ENCODE data around the gene CLDN8. TPM values are rescaled to one million over a fixed set of nuclear protein-coding genes. Genes with fewer than 3 reads are reported as not detected.

The CLDN8 gene
- total RNA-seq, 2 experiments from 2014 or later, result not detected

DNA sequence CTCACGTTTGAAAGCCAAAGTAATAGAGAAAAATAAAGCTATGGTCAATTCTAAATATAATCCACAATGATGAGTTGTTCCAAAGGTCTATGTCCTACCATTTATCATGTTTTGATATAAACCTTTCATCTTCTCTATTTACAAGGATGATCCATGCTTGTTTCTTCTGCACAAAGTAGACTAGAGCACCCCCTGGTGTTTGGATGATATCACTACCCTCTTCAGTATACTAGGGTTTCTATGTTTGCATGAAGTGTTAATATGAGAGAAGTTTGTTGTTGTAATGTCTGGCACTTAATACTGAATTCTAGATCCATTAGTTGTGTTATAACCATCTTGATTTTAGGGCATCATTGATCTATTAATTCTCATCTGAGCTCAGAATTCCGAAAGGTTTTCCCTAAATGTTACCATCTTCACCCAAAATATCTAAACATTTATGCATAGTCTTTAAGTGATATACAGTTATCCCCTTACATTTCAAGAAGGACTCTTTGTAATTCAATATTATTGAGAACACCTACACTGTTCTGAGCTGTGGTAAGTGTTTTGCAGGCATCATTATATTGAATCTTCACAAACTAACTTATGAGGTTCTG lies 21.1 kb downstream of the CLDN8 start:
- H3K4me1 Mint-ChIP-seq (ENCODE audit: low read depth), result no peaks in the 10 kb centered on the region
- no peaks in the 10 kb centered on the region for H3K36me3 ChIP-seq (ENCODE audit: insufficient read depth, low read length)
- no peak overlapping the region for H3K4me3 ChIP-seq (ENCODE audit: low read length)
- no peak overlapping the region for H3K4me3 Mint-ChIP-seq
- POLR2A ChIA-PET, result no interaction called here
- H3K27ac ChIP-seq (ENCODE audit: low read depth in 1 of 2, low read length in 2 of 2), result no peak overlapping the region
- peaks cover 8% of the 10 kb centered on the region for H3K27me3 Mint-ChIP-seq
- H3K4me1 ChIP-seq (ENCODE audit: insufficient read depth, low read length), result no peaks in the 10 kb centered on the region
- TF ChIP-seq, protein P1, sequence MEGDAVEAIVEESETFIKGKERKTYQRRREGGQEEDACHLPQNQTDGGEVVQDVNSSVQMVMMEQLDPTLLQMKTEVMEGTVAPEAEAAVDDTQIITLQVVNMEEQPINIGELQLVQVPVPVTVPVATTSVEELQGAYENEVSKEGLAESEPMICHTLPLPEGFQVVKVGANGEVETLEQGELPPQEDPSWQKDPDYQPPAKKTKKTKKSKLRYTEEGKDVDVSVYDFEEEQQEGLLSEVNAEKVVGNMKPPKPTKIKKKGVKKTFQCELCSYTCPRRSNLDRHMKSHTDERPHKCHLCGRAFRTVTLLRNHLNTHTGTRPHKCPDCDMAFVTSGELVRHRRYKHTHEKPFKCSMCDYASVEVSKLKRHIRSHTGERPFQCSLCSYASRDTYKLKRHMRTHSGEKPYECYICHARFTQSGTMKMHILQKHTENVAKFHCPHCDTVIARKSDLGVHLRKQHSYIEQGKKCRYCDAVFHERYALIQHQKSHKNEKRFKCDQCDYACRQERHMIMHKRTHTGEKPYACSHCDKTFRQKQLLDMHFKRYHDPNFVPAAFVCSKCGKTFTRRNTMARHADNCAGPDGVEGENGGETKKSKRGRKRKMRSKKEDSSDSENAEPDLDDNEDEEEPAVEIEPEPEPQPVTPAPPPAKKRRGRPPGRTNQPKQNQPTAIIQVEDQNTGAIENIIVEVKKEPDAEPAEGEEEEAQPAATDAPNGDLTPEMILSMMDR (IDR thresholded peaks at IDR 0.05), result no peak
- ATAC-seq (ENCODE audit: poor library complexity), result no peak
- no peaks in the 10 kb centered on the region for H3K9me3 Mint-ChIP-seq
- DNase-seq, result no peak
- intact Hi-C loops (cut with DNase I, micrococcal nuclease), result no loop called here
- no peaks in the 10 kb centered on the region for H3K36me3 Mint-ChIP-seq (ENCODE audit: low read depth)
- CTCF ChIA-PET, result no interaction called here
- H3K27me3 ChIP-seq (ENCODE audit: control insufficient read depth in 1 of 2, insufficient read depth in 2 of 2, low read length in 2 of 2), result no peaks in the 10 kb centered on the region
- H3K27ac Mint-ChIP-seq, result no peak overlapping the region
- H3K9me3 ChIP-seq (ENCODE audit: control insufficient read depth in 1 of 2, insufficient read depth in 1 of 2, low read length in 2 of 2), result no peaks in the 10 kb centered on the region

DNA sequence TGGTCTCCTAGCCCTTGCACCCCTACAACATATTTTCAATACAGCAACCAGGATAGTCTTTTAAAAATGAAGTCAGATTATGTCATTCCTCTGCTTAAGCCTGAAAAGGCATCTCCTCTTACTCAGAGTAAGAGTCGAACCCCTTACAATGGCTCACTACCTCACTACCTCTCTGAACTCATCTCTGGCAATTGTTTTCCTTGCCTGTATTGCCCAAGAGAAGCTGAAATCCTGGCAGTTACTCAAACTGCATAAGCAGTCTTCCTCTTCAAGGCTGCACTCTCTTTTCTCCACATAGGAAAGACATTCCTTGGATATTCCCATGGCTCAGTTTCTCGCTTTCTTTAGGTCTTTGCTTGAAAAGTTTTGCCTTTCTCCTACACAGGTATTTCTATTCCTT lies 22.7 kb downstream of the CLDN8 start:
- ChIA-PET CTCF (no interaction called here), POLR2A (no interaction called here)
- H3K27ac Mint-ChIP-seq, result no peak overlapping the region
- no peaks in the 10 kb centered on the region for H3K9me3 Mint-ChIP-seq
- intact Hi-C loops (cut with DNase I, micrococcal nuclease), result no loop called here
- Histone ChIP-seq H3K36me3 (ENCODE audit: insufficient read depth, low read length) (no peaks in the 10 kb centered on the region), H3K27me3 (ENCODE audit: control insufficient read depth in 1 of 2, insufficient read depth in 2 of 2, low read length in 2 of 2) (no peaks in the 10 kb centered on the region), H3K27ac (ENCODE audit: low read depth in 1 of 2, low read length in 2 of 2) (no peak overlapping the region), H3K4me1 (ENCODE audit: insufficient read depth, low read length) (no peaks in the 10 kb centered on the region), H3K4me3 (ENCODE audit: low read length) (no peak overlapping the region), H3K9me3 (ENCODE audit: control insufficient read depth in 1 of 2, insufficient read depth in 1 of 2, low read length in 2 of 2) (no peaks in the 10 kb centered on the region)
- no peaks in the 10 kb centered on the region for H3K36me3 Mint-ChIP-seq (ENCODE audit: low read depth)
- no peak for DNase-seq
- H3K27me3 Mint-ChIP-seq, result peaks cover 11% of the 10 kb centered on the region
- no peak for ATAC-seq (ENCODE audit: poor library complexity)
- no peaks in the 10 kb centered on the region for H3K4me1 Mint-ChIP-seq (ENCODE audit: low read depth)
- no peak overlapping the region for H3K4me3 Mint-ChIP-seq
- TF ChIP-seq, protein P1 (IDR thresholded peaks at IDR 0.05), result no peak

DNA sequence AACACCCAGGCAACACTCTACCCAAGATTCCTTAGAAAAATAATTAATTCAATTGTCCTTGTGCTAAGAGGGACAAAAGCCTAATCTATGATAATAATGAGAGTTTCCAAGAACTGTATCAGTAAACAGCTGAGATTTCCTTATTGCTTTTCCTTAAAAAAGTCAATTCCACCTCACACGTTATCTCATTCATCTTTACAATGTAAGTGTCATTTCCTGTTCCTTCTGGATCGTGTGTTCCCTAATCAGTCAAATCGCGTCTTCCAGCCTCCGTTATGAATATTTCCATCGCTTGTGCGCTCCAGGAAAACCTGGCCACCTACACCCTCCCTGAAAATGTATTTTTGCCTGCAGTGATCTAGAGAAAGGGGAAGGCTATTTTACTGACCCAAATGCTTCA lies 25.3 kb downstream of the CLDN8 start:
- ATAC-seq (ENCODE audit: poor library complexity), result no peak
- Mint-ChIP-seq H3K9me3 (no peaks in the 10 kb centered on the region), H3K4me3 (no peak overlapping the region), H3K36me3 (ENCODE audit: low read depth) (no peaks in the 10 kb centered on the region), H3K27me3 (peaks cover 12% of the 10 kb centered on the region), H3K4me1 (ENCODE audit: low read depth) (no peaks in the 10 kb centered on the region), H3K27ac (no peak overlapping the region)
- ChIA-PET POLR2A (no interaction called here), CTCF (no interaction called here)
- intact Hi-C loops (cut with DNase I, micrococcal nuclease), result no loop called here
- TF ChIP-seq, protein P1 (IDR thresholded peaks at IDR 0.05), result no peak
- H3K4me1 ChIP-seq (ENCODE audit: insufficient read depth, low read length), result no peaks in the 10 kb centered on the region
- H3K9me3 ChIP-seq (ENCODE audit: control insufficient read depth in 1 of 2, insufficient read depth in 1 of 2, low read length in 2 of 2), result no peaks in the 10 kb centered on the region
- H3K4me3 ChIP-seq (ENCODE audit: low read length), result no peak overlapping the region
- no peaks in the 10 kb centered on the region for H3K27me3 ChIP-seq (ENCODE audit: control insufficient read depth in 1 of 2, insufficient read depth in 2 of 2, low read length in 2 of 2)
- no peak for DNase-seq
- H3K36me3 ChIP-seq (ENCODE audit: insufficient read depth, low read length), result no peaks in the 10 kb centered on the region
- H3K27ac ChIP-seq (ENCODE audit: low read depth in 1 of 2, low read length in 2 of 2), result no peak overlapping the region
